ENCODE results near the gene OGDHL. TPM values are rescaled to one million over a fixed set of nuclear protein-coding genes. Genes with fewer than 3 reads are reported as not detected.
A peak's percentile ranks its signal among the peaks of the same experiment; 100 is the strongest.

Gene OGDHL
- total RNA-seq, 2 experiments from 2014 or later: 0.10 TPM; not detected in 1

DNA sequence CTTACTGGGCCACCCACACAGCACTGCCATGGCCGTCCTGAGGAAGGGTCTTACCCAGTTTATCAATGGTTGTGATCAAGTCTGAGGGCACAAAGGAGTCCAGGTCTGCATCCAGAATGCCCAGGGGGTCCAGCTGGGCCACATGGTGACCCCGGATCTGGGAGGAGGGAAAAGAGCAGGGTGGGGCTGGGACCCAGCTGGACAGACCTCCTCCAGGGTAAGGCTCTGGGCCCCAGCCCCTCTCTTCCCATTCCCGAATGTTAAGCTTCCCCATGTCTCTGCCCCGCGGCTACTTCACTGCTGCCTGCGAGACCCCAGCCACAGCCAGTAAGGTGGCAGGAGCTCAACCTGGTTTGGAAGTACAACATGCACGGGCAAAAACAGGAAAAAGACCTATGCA is 9.5 kb downstream of the OGDHL start:
- CTCF ChIA-PET: no interaction called here
- Mint-ChIP-seq H3K27me3 (ENCODE audit: low read depth) (peaks cover 5% of the 10 kb centered on the region), H3K4me3 (no peak overlapping the region), H3K4me1 (ENCODE audit: low read depth) (no peaks in the 10 kb centered on the region), H3K27ac (no peak overlapping the region), H3K36me3 (ENCODE audit: low read depth) (no peaks in the 10 kb centered on the region), H3K9me3 (ENCODE audit: insufficient read depth) (no peaks in the 10 kb centered on the region)
- DNase-seq (no peak), ATAC-seq (no peak)
- POLR2A ChIA-PET: no interaction called here

DNA sequence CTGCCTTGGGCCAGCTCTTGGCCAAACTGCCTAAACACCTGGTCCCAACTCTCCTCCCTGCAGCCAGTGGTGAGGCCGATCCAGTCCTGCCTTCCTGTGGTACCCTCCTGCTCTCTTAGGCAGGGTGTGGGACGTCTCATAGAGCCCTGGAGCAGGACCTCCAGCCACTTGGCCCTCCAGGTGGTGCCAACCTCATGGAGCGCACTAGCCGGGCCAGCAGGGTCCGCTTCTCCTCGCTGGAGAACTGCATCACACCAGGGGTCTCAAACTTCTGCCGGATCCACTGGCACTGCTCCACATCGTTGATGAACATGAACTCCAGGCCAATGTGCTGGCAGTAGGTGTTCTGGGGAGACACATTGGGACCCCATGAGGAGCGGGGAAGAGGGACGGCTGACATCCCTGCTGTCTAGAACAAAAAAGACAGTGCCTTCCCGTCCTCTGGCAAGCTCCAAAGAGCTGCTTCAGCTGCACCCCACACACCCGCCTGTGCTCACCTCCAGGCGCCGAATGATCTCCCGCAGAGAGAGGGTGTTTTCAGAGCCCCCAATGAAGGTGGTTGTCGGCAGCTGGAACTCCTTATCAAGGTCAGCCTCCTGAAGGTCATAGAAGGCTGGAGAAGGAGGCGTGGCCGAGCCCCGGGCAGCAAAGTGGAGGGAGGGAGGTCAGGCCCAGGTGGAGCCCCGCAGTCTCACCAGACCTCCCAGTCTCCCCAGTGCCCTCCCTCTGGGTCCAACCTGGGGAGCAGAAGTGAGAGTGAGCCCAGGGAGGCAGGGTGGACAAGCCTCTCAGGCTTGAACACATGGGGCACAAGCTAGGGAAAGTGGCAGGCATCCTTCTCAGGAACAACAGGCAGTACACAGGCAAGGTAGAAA is 10.2 kb downstream of the OGDHL start:
- H3K27me3 Mint-ChIP-seq (ENCODE audit: low read depth): peaks cover 5% of the 10 kb centered on the region
- H3K27ac Mint-ChIP-seq: no peak overlapping the region
- CTCF ChIA-PET: no interaction called here
- ATAC-seq: no peak
- no peaks in the 10 kb centered on the region for H3K9me3 Mint-ChIP-seq (ENCODE audit: insufficient read depth)
- no peak for DNase-seq
- no peak overlapping the region for H3K4me3 Mint-ChIP-seq
- H3K36me3 Mint-ChIP-seq (ENCODE audit: low read depth): no peaks in the 10 kb centered on the region
- no peaks in the 10 kb centered on the region for H3K4me1 Mint-ChIP-seq (ENCODE audit: low read depth)
- POLR2A ChIA-PET: no interaction called here

DNA sequence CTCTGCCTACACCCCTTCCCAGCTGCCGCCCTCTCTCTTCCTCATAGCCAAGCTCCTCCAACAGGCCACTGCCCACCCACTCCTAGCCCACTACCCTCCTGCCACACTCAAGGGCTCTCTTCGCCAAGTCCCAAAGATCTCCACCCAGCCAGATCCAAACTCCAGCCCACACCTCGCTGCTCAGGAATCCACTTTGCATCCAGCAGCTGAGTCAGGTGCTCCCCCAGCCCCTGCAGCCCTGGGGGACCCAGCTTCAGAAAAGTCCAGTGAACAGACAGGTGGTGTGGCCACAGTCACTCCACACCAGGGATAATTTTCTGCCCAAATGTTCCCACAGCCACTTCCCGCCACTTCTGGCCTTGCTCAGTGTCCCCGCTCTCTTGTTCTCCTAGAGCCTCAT is 10.9 kb downstream of the OGDHL start:
- CTCF ChIA-PET: no interaction called here
- Mint-ChIP-seq H3K36me3 (ENCODE audit: low read depth) (no peaks in the 10 kb centered on the region), H3K27me3 (ENCODE audit: low read depth) (peaks cover 5% of the 10 kb centered on the region), H3K27ac (no peak overlapping the region), H3K9me3 (ENCODE audit: insufficient read depth) (no peaks in the 10 kb centered on the region), H3K4me1 (ENCODE audit: low read depth) (no peaks in the 10 kb centered on the region), H3K4me3 (no peak overlapping the region)
- no peak for ATAC-seq
- DNase-seq: no peak
- POLR2A ChIA-PET: no interaction called here

DNA sequence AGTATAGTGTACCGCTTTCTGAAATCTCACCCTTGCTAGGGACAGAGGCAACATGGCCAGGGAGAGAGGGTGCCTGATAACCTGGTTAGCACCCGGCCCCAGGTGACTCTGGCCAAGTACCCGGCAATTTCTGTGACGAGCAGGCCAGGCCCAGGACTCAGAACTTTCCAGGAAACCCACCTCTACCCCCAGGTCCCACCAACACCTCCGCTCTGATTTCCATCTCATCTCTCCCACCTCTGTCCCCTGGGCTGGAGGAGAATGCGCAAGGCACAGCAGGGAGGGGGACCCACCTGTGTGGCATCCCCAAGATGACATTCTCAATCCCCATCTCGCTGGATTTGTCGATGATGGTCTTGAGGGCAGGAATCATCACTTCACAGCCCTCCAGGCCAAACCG is 11.6 kb downstream of the OGDHL start:
- Mint-ChIP-seq H3K9me3 (ENCODE audit: insufficient read depth) (no peaks in the 10 kb centered on the region), H3K4me3 (no peak overlapping the region), H3K36me3 (ENCODE audit: low read depth) (no peaks in the 10 kb centered on the region), H3K27ac (no peak overlapping the region), H3K4me1 (ENCODE audit: low read depth) (no peaks in the 10 kb centered on the region), H3K27me3 (ENCODE audit: low read depth) (peaks cover 5% of the 10 kb centered on the region)
- POLR2A ChIA-PET: no interaction called here
- CTCF ChIA-PET: no interaction called here
- ATAC-seq (no peak), DNase-seq (no peak)

DNA sequence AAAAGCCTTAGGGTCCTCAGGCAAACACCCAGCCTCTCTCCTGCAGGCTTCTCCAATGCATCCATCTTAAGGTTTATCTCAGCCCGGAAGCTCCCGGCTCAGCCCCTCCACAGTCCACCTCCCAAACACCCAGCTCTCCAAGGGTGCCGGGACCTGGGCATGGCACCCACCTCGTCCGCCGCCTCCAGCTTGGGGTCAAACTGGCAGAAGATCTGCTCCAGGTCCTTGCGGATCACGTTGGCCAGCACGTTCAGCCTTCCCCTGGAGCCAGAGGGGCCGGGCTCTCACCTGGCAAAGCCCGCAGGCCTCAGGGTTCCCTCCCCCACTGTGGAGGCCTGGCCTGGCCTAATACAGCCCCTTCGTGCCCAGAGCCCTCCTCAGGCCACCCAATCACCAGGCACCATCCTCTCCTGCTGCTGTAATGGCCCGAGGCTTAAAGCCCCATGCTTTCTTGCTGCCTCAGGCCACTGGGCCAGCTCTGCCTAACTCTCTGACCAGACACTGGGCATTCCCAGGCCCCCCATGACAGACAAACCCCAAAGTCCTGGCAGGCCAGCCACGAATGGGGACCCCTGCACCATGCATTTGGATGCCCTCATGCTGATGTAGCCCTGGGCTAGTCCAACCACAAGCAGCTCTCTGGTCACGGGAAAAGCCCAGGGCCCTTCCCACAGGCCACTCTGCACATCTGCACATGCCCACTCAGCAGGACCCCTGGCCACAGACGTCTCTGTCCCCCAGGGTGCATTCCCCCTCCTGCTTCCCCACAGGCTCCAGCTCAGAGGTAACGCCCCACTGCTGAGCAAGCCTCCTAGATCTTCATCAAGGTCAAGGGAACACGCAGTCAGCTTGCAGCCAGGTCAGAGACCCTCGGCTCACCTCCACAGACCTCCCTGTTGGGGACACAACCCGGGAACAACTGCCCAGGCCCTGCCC is 12.3 kb downstream of the OGDHL start:
- H3K4me1 Mint-ChIP-seq (ENCODE audit: low read depth): no peaks in the 10 kb centered on the region
- H3K36me3 Mint-ChIP-seq (ENCODE audit: low read depth): no peaks in the 10 kb centered on the region

DNA sequence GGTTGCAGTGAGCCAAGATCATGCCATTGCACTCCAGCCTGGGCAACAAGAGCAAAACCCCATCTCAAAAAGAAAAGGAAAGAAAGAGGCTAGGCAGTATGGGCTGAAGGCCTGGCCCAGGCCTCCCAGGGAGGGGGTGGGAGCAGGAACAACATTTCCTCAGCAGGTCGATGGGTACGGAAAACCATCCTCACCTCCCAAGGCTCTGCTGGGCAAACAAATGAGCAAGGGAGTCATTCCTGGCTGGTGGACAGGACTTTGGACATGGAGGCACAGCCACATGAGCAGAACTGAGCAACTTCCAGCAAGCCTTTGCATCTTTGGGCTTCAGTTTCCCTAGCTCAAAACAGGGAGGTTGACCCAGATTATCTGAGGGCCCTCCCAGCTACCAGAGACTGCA is 13.0 kb downstream of the OGDHL start:
- H3K9me3 Mint-ChIP-seq (ENCODE audit: insufficient read depth): no peaks in the 10 kb centered on the region

More for the DNA sequence above, 12.3 kb downstream of the OGDHL start:
- H3K27me3 Mint-ChIP-seq (ENCODE audit: low read depth): peaks cover 5% of the 10 kb centered on the region
- ChIA-PET CTCF (no interaction called here), POLR2A (no interaction called here)
- DNase-seq (no peak), ATAC-seq (no peak)
- no peak overlapping the region for H3K27ac Mint-ChIP-seq
- H3K4me3 Mint-ChIP-seq: no peak overlapping the region
- H3K9me3 Mint-ChIP-seq (ENCODE audit: insufficient read depth): no peaks in the 10 kb centered on the region

DNA sequence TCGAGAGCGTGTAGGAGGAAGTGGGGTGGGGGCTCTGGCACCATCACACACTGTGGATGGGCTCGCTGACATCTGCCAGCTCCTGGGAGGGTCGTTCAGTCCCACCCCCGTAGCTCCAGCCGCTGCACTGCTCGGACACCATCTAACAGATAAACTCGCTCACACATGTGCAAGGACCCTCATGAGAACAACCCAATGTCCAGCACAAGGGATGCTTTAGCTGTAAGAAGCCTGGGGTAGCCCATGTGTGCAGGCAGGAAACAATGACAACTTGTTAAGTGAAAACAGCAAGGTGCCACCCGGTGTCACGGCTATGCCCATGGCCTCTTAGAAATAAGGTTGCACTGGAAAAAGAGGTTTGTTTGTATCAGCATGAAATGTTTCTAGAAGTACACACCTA is 14.1 kb downstream of the OGDHL start:
- POLR2A ChIA-PET: no interaction called here
- no peaks in the 10 kb centered on the region for H3K4me1 Mint-ChIP-seq (ENCODE audit: low read depth)

More for the DNA sequence above, 13.0 kb downstream of the OGDHL start:
- Mint-ChIP-seq H3K36me3 (ENCODE audit: low read depth) (no peaks in the 10 kb centered on the region), H3K4me1 (ENCODE audit: low read depth) (no peaks in the 10 kb centered on the region), H3K27ac (no peak overlapping the region), H3K27me3 (ENCODE audit: low read depth) (peaks cover 3% of the 10 kb centered on the region), H3K4me3 (no peak overlapping the region)
- no peak for ATAC-seq
- ChIA-PET POLR2A (no interaction called here), CTCF (no interaction called here)
- peak; percentile 1 for DNase-seq

DNA sequence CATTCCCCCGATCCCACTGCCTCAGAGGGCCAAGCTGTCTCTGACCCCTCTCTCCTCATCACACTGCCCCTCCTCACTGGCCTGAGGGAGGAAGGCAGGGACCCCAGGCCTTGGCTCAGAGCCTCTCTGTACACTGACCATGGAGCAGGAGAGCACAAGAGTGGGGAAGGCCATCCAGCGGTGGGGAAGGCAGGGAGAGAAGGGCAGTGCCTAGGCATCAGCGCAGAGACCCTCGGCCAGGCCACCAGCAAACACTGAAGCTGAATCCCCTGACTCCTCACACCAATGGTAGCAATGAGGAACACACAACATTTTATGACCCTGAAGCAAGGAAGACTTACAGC is 14.8 kb downstream of the OGDHL start:
- no peak overlapping the region for H3K4me3 Mint-ChIP-seq
- H3K27me3 Mint-ChIP-seq (ENCODE audit: low read depth): no peaks in the 10 kb centered on the region
- no peaks in the 10 kb centered on the region for H3K4me1 Mint-ChIP-seq (ENCODE audit: low read depth)
- no peaks in the 10 kb centered on the region for H3K36me3 Mint-ChIP-seq (ENCODE audit: low read depth)
- ATAC-seq: no peak
- CTCF ChIA-PET: no interaction called here
- H3K27ac Mint-ChIP-seq: no peak overlapping the region
- no peak for DNase-seq
- POLR2A ChIA-PET: no interaction called here
- H3K9me3 Mint-ChIP-seq (ENCODE audit: insufficient read depth): no peaks in the 10 kb centered on the region

More for the DNA sequence above, 14.1 kb downstream of the OGDHL start:
- H3K27ac Mint-ChIP-seq: no peak overlapping the region
- no peaks in the 10 kb centered on the region for H3K36me3 Mint-ChIP-seq (ENCODE audit: low read depth)
- CTCF ChIA-PET: no interaction called here
- H3K27me3 Mint-ChIP-seq (ENCODE audit: low read depth): no peaks in the 10 kb centered on the region
- H3K9me3 Mint-ChIP-seq (ENCODE audit: insufficient read depth): no peaks in the 10 kb centered on the region
- no peak for ATAC-seq
- no peak for DNase-seq
- no peak overlapping the region for H3K4me3 Mint-ChIP-seq

DNA sequence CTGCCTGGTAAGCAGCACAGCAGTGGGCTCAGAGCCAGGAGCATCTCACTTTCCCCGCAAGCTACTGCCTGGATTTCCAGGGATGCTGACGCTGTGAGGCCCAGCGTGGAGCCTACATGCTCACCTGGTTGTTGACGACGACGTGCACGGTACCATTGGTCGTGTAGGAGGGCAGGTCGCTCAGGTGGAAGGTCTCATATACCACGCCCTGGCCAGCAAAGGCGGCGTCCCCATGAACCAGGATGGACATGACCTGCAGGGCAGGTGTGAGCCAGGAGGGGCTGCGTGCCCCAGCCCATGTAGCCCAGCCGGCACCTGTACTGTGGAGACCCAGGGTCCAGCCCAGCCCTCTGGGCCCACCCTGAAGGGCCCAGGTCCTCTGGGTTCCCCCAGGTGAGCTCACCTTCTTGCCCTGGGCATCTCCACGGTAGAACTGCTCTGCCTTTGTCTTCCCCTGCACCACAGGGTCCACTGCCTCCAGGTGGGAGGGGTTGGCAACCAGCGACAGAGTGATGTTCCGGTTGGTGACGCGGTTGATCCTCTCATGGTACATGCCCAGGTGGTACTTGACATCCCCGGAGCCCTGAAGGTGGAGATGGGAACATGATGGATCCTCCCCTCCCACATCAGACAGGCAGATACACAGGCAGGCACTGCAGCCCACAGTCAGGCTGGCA is 15.4 kb downstream of the OGDHL start:
- no peak overlapping the region for H3K27ac Mint-ChIP-seq
- H3K4me3 Mint-ChIP-seq: no peak overlapping the region
- H3K27me3 Mint-ChIP-seq (ENCODE audit: low read depth): no peaks in the 10 kb centered on the region
- no peaks in the 10 kb centered on the region for H3K9me3 Mint-ChIP-seq (ENCODE audit: insufficient read depth)
- no peaks in the 10 kb centered on the region for H3K4me1 Mint-ChIP-seq (ENCODE audit: low read depth)
- ChIA-PET CTCF (no interaction called here), POLR2A (no interaction called here)
- no peaks in the 10 kb centered on the region for H3K36me3 Mint-ChIP-seq (ENCODE audit: low read depth)
- DNase-seq (no peak), ATAC-seq (no peak)

DNA sequence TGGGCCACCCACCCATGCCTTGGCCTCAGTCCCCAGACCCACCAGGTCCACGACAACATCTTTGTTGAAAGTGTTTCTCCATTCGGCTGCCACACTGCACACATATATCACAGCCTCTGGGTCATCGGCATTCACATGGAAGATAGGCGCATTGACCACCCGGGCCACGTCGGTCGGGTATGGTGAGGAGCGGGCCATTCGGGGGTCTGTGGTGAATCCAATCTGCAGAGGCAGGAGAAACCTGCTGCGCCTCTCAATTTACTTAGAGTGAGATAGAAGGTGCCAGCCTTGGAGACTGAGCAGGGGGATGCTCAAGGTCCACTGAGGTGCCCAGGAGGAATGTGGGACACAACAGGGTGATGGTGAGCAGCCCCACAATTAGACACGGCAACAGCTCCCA is 16.4 kb downstream of the OGDHL start:
- no peaks in the 10 kb centered on the region for H3K4me1 Mint-ChIP-seq (ENCODE audit: low read depth)
- CTCF ChIA-PET: no interaction called here
- no peaks in the 10 kb centered on the region for H3K27me3 Mint-ChIP-seq (ENCODE audit: low read depth)
- DNase-seq (no peak), ATAC-seq (no peak)
- H3K36me3 Mint-ChIP-seq (ENCODE audit: low read depth): no peaks in the 10 kb centered on the region
- no peaks in the 10 kb centered on the region for H3K9me3 Mint-ChIP-seq (ENCODE audit: insufficient read depth)
- H3K4me3 Mint-ChIP-seq: no peak overlapping the region
- POLR2A ChIA-PET: no interaction called here
- H3K27ac Mint-ChIP-seq: no peak overlapping the region

DNA sequence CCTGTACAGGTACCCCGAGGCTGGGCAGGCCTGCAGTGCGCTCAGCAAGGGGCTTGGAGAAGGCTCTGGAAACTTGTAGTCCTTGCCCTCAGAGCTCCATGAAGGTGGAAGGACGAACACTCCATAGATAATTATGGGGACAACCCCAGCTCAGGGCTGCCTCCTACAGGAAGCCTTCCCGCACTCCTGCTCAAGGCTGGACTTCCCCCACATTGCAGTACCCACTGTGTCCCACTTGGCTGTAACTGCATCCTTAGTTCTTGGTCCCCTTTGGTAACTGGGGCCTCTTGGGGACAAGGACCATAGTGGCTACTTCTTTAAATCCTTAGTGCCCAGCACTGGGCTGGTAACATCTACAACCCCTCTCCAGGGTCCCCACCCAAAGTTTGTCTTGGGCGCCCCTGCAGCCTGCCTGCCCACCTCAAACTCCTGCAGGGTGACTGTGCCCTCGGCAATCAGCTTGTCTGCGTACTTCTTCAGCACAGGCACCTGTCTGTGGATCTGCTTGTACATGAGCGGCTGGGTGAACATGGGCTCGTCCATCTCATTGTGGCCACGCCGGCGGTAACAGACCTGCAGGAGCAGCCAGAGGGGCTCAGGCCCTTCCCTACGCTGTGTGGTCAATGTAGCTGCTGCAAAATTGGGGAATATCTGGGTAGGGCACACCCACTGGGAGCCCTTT is 17.1 kb downstream of the OGDHL start:
- Mint-ChIP-seq H3K36me3 (ENCODE audit: low read depth) (no peaks in the 10 kb centered on the region), H3K27me3 (ENCODE audit: low read depth) (no peaks in the 10 kb centered on the region), H3K4me1 (ENCODE audit: low read depth) (no peaks in the 10 kb centered on the region), H3K9me3 (ENCODE audit: insufficient read depth) (no peaks in the 10 kb centered on the region), H3K4me3 (no peak overlapping the region), H3K27ac (no peak overlapping the region)
- POLR2A ChIA-PET: no interaction called here
- DNase-seq (no peak), ATAC-seq (no peak)
- CTCF ChIA-PET: no interaction called here
